ENCODE data around the gene CHURC1. TPM values are rescaled to one million over a fixed set of nuclear protein-coding genes. Genes with fewer than 3 reads are reported as not detected.

CHURC1 gene
- total RNA-seq, 1 experiment from 2014 or later = 52.6 TPM

GRCh38 chr14:64934338-64934929 is 20.2 kb downstream of the CHURC1 start:
- POLR2A ChIA-PET = no interaction called here
- H3K9me3 ChIP-seq = no peaks in the 10 kb centered on the region
- Mint-ChIP-seq H3K4me1 (ENCODE audit: low read depth, unreplicated experiment) (peaks cover 25% of the 10 kb centered on the region), H3K4me3 (ENCODE audit: unreplicated experiment) (no peak overlapping the region), H3K27me3 (ENCODE audit: insufficient read depth, unreplicated experiment) (no peaks in the 10 kb centered on the region), H3K9me3 (ENCODE audit: unreplicated experiment) (no peaks in the 10 kb centered on the region), H3K27ac (ENCODE audit: unreplicated experiment) (no peak overlapping the region), H3K36me3 (ENCODE audit: insufficient read depth, unreplicated experiment) (peaks cover 37% of the 10 kb centered on the region)
- CTCF ChIA-PET = interaction anchor here (0.5 kb wide), 1 partner anchor 37 kb away, joined by 4 read pairs; no protein-coding TSS in a partner anchor
- no peak for TF ChIP-seq CTCF (IDR thresholded peaks at IDR 0.05; ENCODE audit: insufficient read depth in 1 of 2, low read depth in 1 of 2, low read length in 1 of 2, severe bottlenecking in 1 of 2, unreplicated experiment in 1 of 2)
- no peak for DNase-seq
- no peaks in the 10 kb centered on the region for H3K27me3 ChIP-seq (replicated peaks; ENCODE audit: control insufficient read depth, insufficient read depth, low read length)
- intact Hi-C loops (cut with micrococcal nuclease; ENCODE audit: unreplicated experiment) = no loop called here
- BruUV-seq (replicated peaks) = no TSS peak
- H3K36me3 ChIP-seq (ENCODE audit: control insufficient read depth, insufficient read depth, low read length) = peaks cover 2% of the 10 kb centered on the region
- H3K4me3 ChIP-seq (ENCODE audit: low read depth, low read length) = no peak overlapping the region
- H3K4me1 ChIP-seq = peaks cover 37% of the 10 kb centered on the region

GRCh38 chr14:64935508-64935907 is 21.3 kb downstream of the CHURC1 start:
- H3K36me3 ChIP-seq (ENCODE audit: control insufficient read depth, insufficient read depth, low read length) = peaks cover 2% of the 10 kb centered on the region
- intact Hi-C loops (cut with micrococcal nuclease; ENCODE audit: unreplicated experiment) = no loop called here
- no peak overlapping the region for H3K4me3 ChIP-seq (ENCODE audit: low read depth, low read length)
- Mint-ChIP-seq H3K27ac (ENCODE audit: unreplicated experiment) (no peak overlapping the region), H3K27me3 (ENCODE audit: insufficient read depth, unreplicated experiment) (no peaks in the 10 kb centered on the region), H3K36me3 (ENCODE audit: insufficient read depth, unreplicated experiment) (peaks cover 44% of the 10 kb centered on the region), H3K9me3 (ENCODE audit: unreplicated experiment) (no peaks in the 10 kb centered on the region), H3K4me3 (ENCODE audit: unreplicated experiment) (no peak overlapping the region), H3K4me1 (ENCODE audit: low read depth, unreplicated experiment) (peaks cover 35% of the 10 kb centered on the region)
- no peak for DNase-seq
- no peaks in the 10 kb centered on the region for H3K9me3 ChIP-seq
- POLR2A ChIA-PET = no interaction called here
- no peak for TF ChIP-seq CTCF (IDR thresholded peaks at IDR 0.05; ENCODE audit: insufficient read depth in 1 of 2, low read depth in 1 of 2, low read length in 1 of 2, severe bottlenecking in 1 of 2, unreplicated experiment in 1 of 2)
- BruUV-seq (replicated peaks) = no TSS peak
- no peaks in the 10 kb centered on the region for H3K27me3 ChIP-seq (replicated peaks; ENCODE audit: control insufficient read depth, insufficient read depth, low read length)
- CTCF ChIA-PET = interaction anchor here (0.5 kb wide), 1 partner anchor 100 kb away, joined by 3 read pairs; no protein-coding TSS in a partner anchor
- peaks cover 48% of the 10 kb centered on the region for H3K4me1 ChIP-seq

GRCh38 chr14:64937171-64937820 is 23.0 kb downstream of the CHURC1 start:
- Histone ChIP-seq H3K4me3 (ENCODE audit: low read depth, low read length) (no peak overlapping the region), H3K36me3 (ENCODE audit: control insufficient read depth, insufficient read depth, low read length) (peaks cover 2% of the 10 kb centered on the region), H3K4me1 (peaks cover 58% of the 10 kb centered on the region), H3K27me3 (replicated peaks; ENCODE audit: control insufficient read depth, insufficient read depth, low read length) (no peaks in the 10 kb centered on the region), H3K9me3 (no peaks in the 10 kb centered on the region)
- no peaks in the 10 kb centered on the region for H3K9me3 Mint-ChIP-seq (ENCODE audit: unreplicated experiment)
- peaks cover 51% of the 10 kb centered on the region for H3K36me3 Mint-ChIP-seq (ENCODE audit: insufficient read depth, unreplicated experiment)
- ChIA-PET CTCF (interaction anchor here (0.5 kb wide), 1 partner anchor 57 kb away, joined by 4 read pairs; no protein-coding TSS in a partner anchor), POLR2A (no interaction called here)
- no peak for TF ChIP-seq CTCF (IDR thresholded peaks at IDR 0.05; ENCODE audit: insufficient read depth in 1 of 2, low read depth in 1 of 2, low read length in 1 of 2, severe bottlenecking in 1 of 2, unreplicated experiment in 1 of 2)
- BruUV-seq (replicated peaks) = no TSS peak
- no peak for DNase-seq
- H3K4me3 Mint-ChIP-seq (ENCODE audit: unreplicated experiment) = no peak overlapping the region
- no peaks in the 10 kb centered on the region for H3K27me3 Mint-ChIP-seq (ENCODE audit: insufficient read depth, unreplicated experiment)
- peaks cover 51% of the 10 kb centered on the region for H3K4me1 Mint-ChIP-seq (ENCODE audit: low read depth, unreplicated experiment)
- intact Hi-C loops (cut with micrococcal nuclease; ENCODE audit: unreplicated experiment) = no loop called here
- H3K27ac Mint-ChIP-seq (ENCODE audit: unreplicated experiment) = peak overlapping the region; percentile 59
